GM21447 (cell line): Measurements from ENCODE around the gene EXOC6B.

Experiments used
- ATAC-seq: cut with Tn5 transposase; IDR thresholded peaks from one replicate; pipeline ENCODE4 v1.9.1; 2021; ENCODE audit not compliant: unreplicated experiment

EXOC6B gene

DNA sequence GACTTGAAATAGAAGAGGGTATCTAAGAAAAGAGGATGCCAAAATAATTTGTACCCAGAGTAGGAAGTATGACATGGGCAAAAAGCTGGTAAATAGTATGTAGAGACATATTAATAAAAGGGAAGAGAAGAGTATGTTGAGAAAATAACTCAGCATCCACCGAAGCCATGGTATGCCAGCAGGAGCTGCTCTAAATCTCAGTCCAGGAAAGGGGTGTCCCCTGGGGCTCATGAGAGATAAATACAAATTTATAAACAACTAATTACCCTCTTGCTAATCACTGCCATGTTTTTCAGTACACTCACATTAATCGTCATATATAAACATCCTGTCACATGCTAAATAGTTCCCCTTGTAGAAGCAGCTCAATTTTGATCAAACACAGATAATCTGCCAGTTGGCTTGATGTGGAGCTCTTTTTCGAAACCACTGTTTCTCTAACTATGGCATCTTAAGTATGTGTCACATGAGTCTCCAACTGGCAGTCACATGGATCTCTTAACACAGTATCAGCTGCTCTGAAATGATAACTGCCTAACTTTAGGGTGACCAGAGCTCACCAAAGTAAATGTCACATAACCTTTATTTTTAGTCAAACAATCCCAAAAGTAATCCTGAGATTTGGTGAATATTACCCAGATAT, 31.9 kb downstream of the EXOC6B start:
- no peak for ATAC-seq

DNA sequence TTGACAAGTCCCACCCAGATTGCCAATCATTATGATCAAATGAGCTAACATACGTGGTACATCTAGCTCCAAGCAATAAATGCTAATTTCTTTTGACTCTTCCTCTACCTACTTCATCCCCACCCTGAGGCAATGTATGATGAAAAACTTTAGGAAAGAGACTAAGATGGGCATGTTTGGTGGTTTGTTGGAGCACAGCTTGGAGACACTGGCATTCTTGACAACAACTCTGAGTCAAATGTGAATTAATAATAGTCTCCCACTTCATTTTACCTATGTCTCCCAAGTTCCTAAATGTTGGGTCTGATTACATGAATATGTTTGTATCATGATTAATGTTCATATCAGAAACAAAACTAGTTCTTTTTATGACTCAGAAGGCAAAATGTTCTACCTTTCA, 36.6 kb downstream of the EXOC6B start:
- ATAC-seq: no peak

DNA sequence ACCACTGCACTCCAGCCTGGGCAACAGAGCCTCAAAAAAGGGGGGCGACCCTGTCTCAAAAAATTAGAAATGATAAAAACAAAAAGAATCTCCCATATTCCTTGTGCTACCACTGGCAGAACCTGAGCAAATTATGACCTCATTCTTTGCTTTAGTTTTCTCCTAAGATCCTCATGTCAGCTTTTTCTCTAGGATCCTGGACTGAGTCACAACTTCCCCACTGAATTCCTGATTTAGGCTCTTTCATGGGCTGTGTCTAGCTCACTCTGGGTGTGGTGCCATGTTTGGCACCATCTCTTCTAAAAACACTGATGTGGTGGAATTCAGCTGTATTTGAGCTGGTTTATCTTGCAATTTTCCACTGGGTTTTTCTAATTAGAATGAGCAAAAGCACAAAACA, 37.1 kb downstream of the EXOC6B start:
- no peak for ATAC-seq

DNA sequence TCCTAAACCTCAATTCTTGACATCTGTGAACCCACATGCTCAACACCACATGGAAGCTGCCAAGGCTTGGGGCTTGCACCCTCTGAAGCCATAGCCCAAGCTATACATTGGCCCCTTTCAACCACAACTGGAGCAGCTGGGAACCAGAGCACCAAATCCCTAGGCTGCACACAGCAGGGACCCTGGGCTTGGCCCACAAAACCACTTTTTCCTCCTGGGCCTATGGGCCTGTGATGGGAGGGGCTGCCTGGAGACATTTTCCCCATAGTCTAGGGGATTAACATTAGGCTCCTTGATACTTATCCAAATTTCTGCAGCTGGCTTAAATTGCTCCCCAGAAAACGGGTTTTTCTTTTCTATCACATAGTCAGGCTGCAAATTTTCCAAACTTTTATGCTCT, 40.3 kb downstream of the EXOC6B start:
- ATAC-seq: no peak

DNA sequence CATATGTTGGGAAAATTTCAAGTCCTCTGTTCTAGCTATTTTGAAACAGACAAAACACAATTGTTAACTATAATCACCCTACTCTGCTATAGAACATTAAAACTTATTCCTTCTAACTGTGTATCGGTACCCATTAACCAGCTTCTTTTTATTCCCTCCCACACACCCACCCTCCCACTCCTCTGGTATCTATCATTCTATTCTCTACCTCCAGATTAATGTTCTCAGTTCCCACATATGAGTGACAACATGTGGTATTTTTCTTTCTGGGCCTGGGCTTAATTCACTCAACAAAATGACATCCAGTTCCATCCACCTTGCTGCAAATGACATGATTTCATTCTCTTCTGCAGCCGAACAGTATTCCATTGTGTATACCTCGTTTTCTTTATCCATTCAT, 43.3 kb downstream of the EXOC6B start:
- ATAC-seq: no peak

DNA sequence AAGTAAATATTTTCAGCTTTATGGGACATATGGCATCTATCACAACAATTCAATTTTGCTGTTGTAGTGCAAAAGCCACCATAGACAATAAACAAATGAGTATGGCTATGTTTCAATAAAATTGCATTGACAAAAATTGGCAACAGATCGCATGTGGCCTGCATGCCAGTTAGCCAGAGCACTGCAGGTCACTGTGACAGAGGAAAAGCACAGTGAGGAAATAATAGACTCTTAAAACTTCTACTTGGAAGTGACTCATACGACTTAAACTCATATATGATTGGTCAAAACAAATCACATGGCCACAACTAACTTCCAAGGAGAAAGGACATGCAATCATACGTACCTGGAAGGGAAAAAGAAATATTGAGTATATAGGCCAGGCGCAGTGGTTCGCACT, 44.4 kb downstream of the EXOC6B start:
- no peak for ATAC-seq

DNA sequence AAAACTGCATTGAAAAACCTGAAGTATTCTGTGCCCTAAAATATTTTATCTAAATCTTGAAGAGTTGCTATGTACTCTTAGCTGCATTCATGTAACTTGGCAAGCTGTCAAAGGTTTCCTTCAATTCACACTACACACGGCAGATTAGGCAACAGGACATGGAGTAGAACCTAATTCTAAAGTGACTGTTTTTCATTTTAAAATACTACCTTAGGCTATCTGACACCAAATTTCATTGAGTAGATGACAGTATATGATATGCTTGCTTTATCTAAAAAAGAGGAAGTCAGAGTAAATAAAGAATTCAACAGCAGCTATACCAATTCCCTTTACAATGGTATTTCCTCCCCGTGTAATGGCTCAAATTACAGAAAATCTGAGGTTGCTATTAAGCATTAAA, 45.4 kb downstream of the EXOC6B start:
- no peak for ATAC-seq

DNA sequence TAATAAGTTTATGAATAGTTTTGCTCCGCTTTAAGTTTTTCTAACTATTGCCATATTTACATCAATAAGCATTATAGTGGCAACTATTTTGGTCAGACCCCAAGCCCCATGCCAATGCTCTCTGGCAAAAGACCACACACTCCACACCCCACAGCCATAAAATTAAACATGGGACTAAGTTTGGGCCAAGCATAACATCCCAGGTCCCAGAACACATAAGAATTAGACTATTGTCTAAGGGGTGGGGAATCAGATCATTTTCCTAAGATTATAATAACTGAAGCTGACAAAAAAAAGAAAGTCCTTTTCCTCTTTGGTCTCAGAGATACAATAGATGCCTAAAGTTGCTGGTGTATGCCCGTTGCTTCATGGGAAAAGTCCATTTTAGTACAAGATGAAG, 46.3 kb downstream of the EXOC6B start:
- no peak for ATAC-seq

DNA sequence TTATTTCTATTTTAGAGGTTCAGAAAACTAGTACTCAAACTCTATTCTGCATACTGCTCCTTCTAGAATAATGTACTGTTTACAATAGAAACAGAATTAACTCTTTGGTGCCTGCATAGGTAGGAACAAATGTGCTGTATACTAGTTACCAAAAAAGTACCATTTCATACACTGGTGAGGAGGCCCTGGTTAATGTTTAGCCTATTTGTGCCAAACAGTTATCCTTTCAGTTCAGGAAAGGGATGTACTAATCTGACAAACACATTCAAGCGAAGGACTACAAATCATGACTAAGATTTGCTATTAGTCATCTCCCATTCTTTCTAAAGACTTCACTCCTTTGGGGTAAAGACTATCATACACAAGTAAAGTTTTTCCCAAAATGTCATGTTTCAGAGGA, 47.4 kb downstream of the EXOC6B start:
- ATAC-seq: peak; percentile 58

DNA sequence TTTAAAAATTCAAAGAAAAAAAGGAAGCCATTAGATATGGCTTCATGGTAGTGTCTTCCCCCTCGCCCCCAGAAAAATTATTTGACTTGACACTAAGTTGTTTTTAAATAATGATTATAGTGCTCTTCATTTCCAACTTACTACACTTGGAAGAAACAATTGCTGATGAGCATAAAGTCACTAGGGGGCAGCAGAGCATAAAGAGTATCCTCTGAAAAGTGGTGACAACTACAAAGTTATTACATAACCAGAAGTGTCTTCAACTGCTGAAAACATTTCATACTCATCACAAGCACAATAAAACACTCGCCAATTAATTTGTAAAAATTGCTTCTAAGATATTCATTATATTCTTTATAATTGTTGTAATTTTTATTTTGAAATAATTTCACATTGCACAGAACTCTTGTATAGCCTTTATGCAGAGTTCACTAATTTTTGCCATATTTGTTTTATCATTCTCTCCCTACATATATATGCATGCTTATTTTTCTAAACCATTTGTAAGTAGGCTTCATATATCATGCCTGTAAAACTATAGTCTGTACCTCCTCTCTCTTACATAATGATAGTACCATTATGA, 54.9 kb downstream of the EXOC6B start:
- ATAC-seq: peak; percentile 73

DNA sequence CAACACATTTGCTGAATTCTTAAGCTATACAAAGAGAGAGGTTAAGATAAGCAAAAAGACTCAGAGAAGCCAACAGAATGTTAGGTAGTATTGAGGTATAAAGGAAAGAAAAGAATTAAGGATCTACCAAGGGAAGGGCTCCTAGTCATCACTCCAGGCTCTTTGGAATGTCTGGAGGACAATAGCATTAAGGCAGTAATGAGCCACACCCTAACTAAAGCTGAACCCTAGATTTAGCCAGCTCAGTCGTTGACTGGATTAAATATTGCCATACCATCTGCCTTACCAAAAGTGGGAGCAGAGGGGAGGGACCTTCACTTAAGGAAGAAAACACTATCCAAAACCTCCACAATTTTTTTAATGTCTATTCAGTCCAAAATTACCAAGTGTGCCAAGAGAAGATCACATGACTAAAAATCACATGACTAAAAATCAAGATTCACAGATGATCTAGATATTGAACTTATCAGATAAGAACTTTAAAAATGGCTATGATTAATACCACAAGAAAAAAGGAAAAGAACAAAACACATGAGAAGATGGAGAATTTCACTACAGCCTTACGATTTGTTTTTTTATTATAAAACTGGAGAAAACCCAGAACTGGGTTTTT, 59.7 kb downstream of the EXOC6B start:
- no peak for ATAC-seq

DNA sequence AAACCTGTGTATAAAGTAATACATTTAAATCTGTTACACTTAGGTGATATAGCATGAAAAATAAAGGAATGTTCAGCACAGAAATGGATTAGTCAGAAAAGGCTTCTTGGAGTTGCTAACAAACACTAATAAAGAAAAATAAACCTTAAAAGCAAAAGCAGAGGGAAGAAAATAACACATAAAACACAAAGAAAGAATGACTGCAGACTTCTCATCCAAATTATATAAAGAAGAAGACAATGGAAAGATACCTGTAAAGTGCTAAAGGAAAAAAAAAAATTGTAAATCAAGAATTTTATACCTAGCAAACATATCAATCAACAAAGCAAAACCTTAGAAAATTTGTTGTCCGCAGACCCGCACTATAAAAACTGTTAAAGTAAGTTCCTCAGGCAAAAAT, 63.6 kb downstream of the EXOC6B start:
- no peak for ATAC-seq

DNA sequence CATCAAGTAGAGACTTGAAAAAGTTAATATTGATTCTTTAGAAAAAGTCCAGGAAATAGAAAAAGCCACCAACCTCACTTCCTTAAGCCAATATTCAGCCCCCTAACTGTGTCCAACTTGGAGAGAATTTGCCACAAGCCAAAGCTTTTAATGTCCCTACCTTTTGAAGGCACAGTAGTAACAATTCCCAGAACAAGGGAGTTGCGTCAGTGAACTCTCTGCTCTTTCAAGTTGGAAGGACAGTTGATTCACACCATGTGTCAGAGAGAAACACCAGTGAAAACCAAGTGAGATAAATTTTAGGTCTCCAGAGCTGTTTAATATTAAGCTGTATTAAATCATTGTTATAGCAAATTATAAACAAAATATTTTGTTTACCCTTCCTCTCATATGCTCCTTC, 66.1 kb downstream of the EXOC6B start:
- ATAC-seq: no peak

DNA sequence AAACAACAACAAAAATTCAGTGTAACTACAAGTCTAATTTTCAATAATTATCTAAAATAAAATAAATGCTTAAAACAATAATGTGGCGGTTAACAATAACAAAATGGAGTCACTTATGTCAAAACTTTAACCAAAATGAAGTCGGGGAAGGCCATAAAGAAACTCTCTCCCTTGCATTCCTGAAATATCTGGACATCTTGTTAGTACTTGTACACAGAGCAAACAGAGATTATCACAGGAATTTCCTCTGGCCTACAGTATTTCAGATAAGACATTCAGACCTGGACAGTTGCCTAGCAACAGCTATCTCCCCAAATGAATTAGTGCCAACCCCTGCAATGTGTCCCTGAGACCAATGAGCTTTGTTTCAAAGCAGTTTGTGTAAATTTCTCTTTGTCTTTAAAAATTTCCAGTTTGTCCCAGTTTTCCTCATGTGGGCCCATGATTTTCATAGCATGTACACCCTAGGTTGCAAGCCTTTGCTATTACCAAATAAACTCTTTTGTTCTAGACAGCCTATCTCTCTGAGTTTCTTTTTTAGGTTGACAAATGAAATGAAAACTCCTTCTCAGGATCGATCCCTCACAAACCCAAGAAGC, 68.6 kb downstream of the EXOC6B start:
- ATAC-seq: no peak

DNA sequence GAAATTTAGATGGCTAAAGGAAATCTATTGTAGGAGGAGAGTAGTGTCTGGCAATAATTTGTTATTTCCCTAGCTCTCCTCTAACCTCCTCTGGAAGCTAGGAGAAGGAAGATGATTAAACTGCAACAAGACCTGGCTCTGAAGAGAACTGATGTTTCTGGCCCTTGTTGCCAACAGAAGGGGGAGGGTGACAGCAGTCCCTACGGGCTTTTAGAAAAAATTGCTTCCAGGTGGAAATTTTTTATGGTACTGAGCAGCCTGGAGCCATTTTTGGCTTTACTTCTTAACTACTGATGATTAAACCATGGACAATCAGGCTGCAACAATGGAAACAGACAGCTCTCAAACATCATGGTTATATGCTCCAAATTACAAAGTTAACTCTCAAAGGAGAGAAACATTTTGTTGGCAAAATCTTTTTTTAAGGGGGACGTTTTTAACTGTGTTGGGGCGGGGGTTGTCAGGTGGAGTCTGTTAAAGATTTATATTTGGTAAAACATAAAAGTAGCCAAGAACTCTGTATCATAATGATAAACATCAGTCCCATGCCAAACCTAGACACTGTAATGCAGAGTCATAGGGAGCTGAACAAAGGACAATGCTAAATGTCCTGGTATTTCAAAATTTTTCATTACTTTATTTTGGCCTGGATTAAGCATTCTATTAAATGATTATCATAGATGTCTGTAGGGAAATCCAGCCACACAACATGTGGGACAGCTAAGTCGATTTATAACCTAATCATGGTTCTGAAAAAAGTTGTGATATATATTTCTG, 70.0 kb downstream of the EXOC6B start:
- no peak for ATAC-seq

DNA sequence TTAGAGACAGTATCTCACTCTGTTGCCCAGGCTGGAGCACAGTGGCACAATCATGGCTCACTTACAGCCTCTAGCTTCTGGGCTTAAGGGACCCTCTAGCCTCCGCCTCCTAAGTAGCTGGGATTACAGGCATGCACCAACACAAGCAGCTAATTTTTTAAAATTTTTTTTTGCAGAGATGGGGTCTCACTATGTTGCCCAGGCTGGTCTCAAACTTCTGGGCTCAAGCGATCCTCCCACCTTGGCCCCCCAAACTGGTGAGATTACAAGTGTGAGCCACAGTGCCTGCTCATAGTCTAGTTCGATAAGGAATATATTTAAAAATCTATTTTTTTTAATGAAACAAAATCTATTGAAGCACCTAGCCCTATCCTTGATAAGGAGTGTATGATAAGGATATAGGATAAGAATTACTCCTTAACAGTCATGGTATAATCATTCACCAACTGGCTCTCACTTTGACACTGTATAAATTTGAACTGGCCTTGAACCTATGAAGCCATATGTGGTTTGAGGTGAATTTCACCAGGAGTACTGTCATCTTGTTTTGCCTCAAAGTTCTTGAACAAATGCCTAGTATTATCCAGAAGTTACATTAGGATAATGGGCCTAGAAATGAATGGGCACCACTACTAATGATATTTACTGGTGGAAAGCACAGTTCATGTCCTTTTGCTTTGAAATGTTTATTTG, 71.1 kb downstream of the EXOC6B start:
- ATAC-seq: no peak

DNA sequence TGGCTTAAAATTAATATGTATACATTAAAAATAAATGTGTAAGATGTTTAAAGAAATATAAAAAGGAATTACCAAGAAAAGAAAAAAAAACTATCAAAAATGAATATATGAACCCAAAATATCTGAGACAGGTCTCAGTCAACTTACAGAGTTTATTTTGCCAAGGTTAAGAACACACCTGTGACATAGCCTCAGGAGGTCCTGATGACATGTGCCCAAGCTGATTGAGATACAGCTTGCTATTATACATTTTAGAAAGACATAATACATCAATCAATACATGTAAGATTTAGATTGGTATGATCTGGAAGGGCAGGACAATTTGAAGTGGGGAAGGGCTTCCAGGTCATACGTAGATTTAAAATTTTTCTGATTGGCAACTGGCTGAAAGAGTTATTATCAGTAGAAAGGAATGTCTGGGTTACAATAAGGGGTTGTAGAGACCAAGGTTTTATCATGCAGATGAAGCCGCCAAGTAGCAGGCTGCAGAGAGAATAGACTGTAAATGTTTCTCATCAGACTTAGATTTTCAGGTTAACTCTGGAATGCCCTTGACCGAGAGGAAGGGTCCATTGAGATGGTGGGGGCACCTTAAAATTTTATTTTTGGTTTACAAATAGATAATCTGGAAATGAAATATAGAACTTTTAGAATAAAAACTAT, 74.7 kb downstream of the EXOC6B start:
- no peak for ATAC-seq

DNA sequence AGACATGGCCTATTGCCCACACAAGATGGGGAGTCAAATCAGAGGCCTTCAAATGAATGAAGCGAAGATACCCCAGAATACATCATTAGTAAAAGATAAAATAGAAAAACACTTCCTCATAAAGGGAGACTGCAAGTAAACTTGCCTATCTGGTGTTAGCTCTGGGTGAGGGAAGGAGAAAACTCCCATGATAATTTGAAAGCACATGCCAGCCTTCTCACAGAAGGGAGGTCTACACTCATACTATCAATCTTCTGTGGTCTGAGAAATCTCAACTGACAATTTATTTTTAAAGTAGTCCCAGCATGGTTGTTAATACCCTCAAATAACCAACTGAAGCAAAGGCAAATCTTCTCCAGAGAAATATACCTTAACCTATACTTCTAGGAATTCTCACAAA, 75.4 kb downstream of the EXOC6B start:
- no peak for ATAC-seq

DNA sequence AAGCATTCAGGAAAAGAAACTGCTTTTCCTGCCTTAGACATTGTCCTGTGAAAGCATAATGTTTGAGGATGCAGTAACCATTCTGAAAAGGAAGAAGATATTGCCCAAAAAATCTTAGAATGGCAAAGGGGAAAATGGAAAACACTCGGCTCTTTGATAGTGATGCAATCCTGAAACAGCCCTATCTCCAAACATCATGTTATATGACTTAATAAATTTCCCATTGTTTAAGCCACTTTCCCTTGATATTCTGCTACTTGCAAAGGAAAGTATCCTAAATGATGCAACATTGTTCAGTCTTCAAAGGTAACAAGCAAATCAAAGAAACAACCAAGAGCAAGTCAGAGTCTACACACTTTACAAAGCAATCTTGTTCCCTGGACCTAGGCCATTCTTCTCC, 78.5 kb downstream of the EXOC6B start:
- ATAC-seq: no peak

DNA sequence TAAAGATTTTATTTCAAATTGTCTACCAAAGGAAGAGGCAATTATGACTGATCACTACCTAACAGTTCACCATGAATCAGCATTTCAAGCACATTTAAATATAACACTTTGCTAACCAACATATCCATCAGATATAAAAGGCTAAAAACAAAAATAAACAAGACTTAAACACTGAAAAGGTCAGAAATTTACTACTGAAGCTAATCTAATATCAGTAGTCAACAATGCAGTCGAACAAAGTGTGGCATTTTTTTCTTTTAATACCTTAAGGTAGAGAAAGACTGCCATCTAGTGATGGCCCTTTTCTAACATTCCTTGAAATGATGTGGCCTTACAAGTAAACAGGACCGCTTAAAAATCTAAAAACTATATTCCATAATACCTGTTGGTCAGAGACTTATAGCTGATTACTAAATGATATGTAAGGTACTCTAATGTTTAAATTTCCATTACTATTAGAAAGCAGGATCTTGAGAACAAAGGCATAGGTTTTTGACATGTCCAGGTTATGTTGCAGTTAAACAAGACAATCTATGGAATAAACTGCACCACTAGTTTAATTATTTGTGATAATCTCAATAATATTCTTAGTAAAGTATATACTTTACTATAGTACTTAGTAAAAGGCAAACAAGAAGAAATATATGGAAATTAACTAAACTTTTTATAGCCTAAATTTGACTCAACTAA, 80.0 kb downstream of the EXOC6B start:
- ATAC-seq: no peak
